Neuronal stem cell (in vitro differentiated cells): ENCODE results near the gene GLUD1.
"Not testable (repeated sequence)": the region's sequence is repeated elsewhere in the genome, so short reads cannot be mapped to it uniquely, and the experiment has no call there.

Experiments
- DNase-seq: peaks from one replicate; pipeline ENCODE4 v3.0.0-alpha.2; 2013; ENCODE audit warnings: low spot score
- H2AFZ ChIP-seq: one replicate; pipeline ENCODE4 v1.6.1; 2013; ENCODE audit warnings: mild to moderate bottlenecking, low read length, inconsistent platforms
- H2AK5ac ChIP-seq: 2 replicates; pipeline ENCODE4 v1.6.1; 2013; ENCODE audit warnings: low read depth, mild to moderate bottlenecking, inconsistent platforms, low read length, moderate library complexity, mixed read lengths
- H2BK120ac ChIP-seq: 2 replicates; pipeline ENCODE4 v1.6.1; 2013; ENCODE audit warnings: low read depth, mild to moderate bottlenecking, inconsistent platforms, low read length, moderate library complexity, mixed read lengths
- H2BK12ac ChIP-seq: one replicate; pipeline ENCODE4 v1.6.1; 2013; ENCODE audit warnings: low read length, inconsistent platforms
- H2BK15ac ChIP-seq: 2 replicates; pipeline ENCODE4 v1.6.1; 2013; ENCODE audit warnings: mild to moderate bottlenecking, low read length, inconsistent platforms, mixed read lengths
- H2BK5ac ChIP-seq: one replicate; pipeline ENCODE4 v1.6.1; 2013; ENCODE audit warnings: inconsistent platforms, mild to moderate bottlenecking, low read length, moderate library complexity
- H3K14ac ChIP-seq: one replicate; pipeline ENCODE4 v1.6.1; 2013; ENCODE audit warnings: low read length, inconsistent platforms
- H3K18ac ChIP-seq: 2 replicates; pipeline ENCODE4 v1.6.1; 2013; ENCODE audit warnings: low read length, inconsistent platforms
- H3K23ac ChIP-seq: 2 replicates; pipeline ENCODE4 v1.6.1; 2013; ENCODE audit warnings: low read depth, mild to moderate bottlenecking, mixed read lengths, low read length, inconsistent platforms; ENCODE audit not compliant: poor library complexity
- H3K27ac ChIP-seq: replicated peaks from 3 replicates; pipeline ENCODE4 v1.5.1; 2013; ENCODE audit warnings: low read length, inconsistent platforms
- H3K27me3 ChIP-seq, 3 experiments: 2 replicates each; pipeline ENCODE4 v1.6.1; 2013; ENCODE audit warnings: low read length in 3 of 3, mild to moderate bottlenecking in 2 of 3, inconsistent platforms in 1 of 3, low read depth in 1 of 3, mixed read lengths in 1 of 3, moderate library complexity in 1 of 3; ENCODE audit not compliant: control insufficient read depth in 3 of 3, insufficient read depth in 3 of 3
- H3K36me3 ChIP-seq, 2 donors: replicated peaks in 1 of 2; 2 replicates each; pipeline ENCODE4 v1.6.1; 2013; ENCODE audit warnings: low read length in 2 of 2; ENCODE audit not compliant: control insufficient read depth in 2 of 2, insufficient read depth in 2 of 2
- H3K4ac ChIP-seq: 2 replicates; pipeline ENCODE4 v1.6.1; 2013; ENCODE audit warnings: inconsistent platforms, mild to moderate bottlenecking, low read length, moderate library complexity
- H3K4me1 ChIP-seq, 2 donors: 1 replicate in 1 of 2; 2 replicates in 1 of 2; pipeline ENCODE4 v1.6.1; 2013; ENCODE audit warnings: low read length in 2 of 2, low read depth in 1 of 2; ENCODE audit not compliant: control insufficient read depth in 2 of 2, insufficient read depth in 1 of 2
- H3K4me2 ChIP-seq: one replicate; pipeline ENCODE4 v1.6.1; 2013; ENCODE audit warnings: mild to moderate bottlenecking, low read length, inconsistent platforms; ENCODE audit not compliant: insufficient read depth, poor library complexity, severe bottlenecking
- H3K4me3 ChIP-seq, 2 donors: 2 replicates each; pipeline ENCODE4 v1.5.1; 2013; ENCODE audit warnings: low read length in 2 of 2, mild to moderate bottlenecking in 2 of 2, inconsistent platforms in 1 of 2, moderate library complexity in 1 of 2
- H3K79me1 ChIP-seq: one replicate; pipeline ENCODE4 v1.6.1; 2013; ENCODE audit warnings: low read depth, mild to moderate bottlenecking, inconsistent platforms, low read length, moderate library complexity
- H3K9ac ChIP-seq: one replicate; pipeline ENCODE4 v1.6.1; 2013; ENCODE audit warnings: mild to moderate bottlenecking, low read depth, low read length, inconsistent platforms; ENCODE audit not compliant: poor library complexity
- H3K9me3 ChIP-seq, 2 donors: replicated peaks in 1 of 2; 2 replicates each; pipeline versions ENCODE3 to v1.6.1; 2013; ENCODE audit warnings: low read length in 2 of 2, mild to moderate bottlenecking in 2 of 2, inconsistent platforms in 1 of 2, low read depth in 1 of 2, mixed read lengths in 1 of 2, moderate library complexity in 1 of 2; ENCODE audit not compliant: control insufficient read depth in 2 of 2, insufficient read depth in 1 of 2
- H4K8ac ChIP-seq: one replicate; pipeline ENCODE4 v1.6.1; 2013; ENCODE audit warnings: low read depth, mild to moderate bottlenecking, inconsistent platforms, low read length, moderate library complexity
- H4K91ac ChIP-seq: one replicate; pipeline ENCODE4 v1.6.1; 2013; ENCODE audit warnings: low read length, low read depth, mild to moderate bottlenecking, inconsistent platforms; ENCODE audit not compliant: poor library complexity
- WGBS, 2 donors: extraction: QIAGEN DNeasy Blood & Tissue Kit; methylation state at CpG; one replicate each; pipeline ENCODE4 v1.1.7; 2013; ENCODE audit warnings: missing lambda C conversion rate in 2 of 2, mixed read lengths in 1 of 2; ENCODE audit not compliant: insufficient read length in 2 of 2, insufficient replicate concordance in 1 of 2; ENCODE audit errors: extremely low coverage in 2 of 2; 5-methylcytosine and 5-hydroxymethylcytosine counted together

GLUD1 gene

GRCh38 chr10:87082219-87082618 is 12.4 kb downstream of the GLUD1 start:
- not testable (repeated sequence) for H3K4me2 ChIP-seq, H3K23ac ChIP-seq, H3K14ac ChIP-seq, H2BK12ac ChIP-seq, H3K79me1 ChIP-seq, H2BK15ac ChIP-seq, H3K4me3 ChIP-seq, H4K8ac ChIP-seq, H2BK5ac ChIP-seq, H3K18ac ChIP-seq, DNase-seq, H2AK5ac ChIP-seq, H3K4me1 ChIP-seq, H2AFZ ChIP-seq, H3K4ac ChIP-seq, H3K27me3 ChIP-seq, H4K91ac ChIP-seq, H3K9ac ChIP-seq, H2BK120ac ChIP-seq
- H3K36me3 ChIP-seq, result peaks cover 2 to 39% of the 10 kb centered on the region in 2 donors
- WGBS, 2 donors, result no CpG with 5 or more reads among the region's 1 CpG
- H3K9me3 ChIP-seq, result peaks cover 3 to 14% of the 10 kb centered on the region in 2 donors
- peak overlapping the region; percentile 55 for H3K27ac ChIP-seq

GRCh38 chr10:87081574-87081973 is 13.1 kb downstream of the GLUD1 start:
- not testable (repeated sequence) for H3K27me3 ChIP-seq, H3K9ac ChIP-seq, H3K27ac ChIP-seq, H2AK5ac ChIP-seq, H3K9me3 ChIP-seq, DNase-seq, H3K4me1 ChIP-seq, H3K4me2 ChIP-seq, H3K23ac ChIP-seq, H2BK120ac ChIP-seq, H4K8ac ChIP-seq, H2BK12ac ChIP-seq, H4K91ac ChIP-seq, H3K79me1 ChIP-seq, H3K4me3 ChIP-seq, H2BK5ac ChIP-seq, H3K4ac ChIP-seq, H2AFZ ChIP-seq, H3K14ac ChIP-seq, H3K18ac ChIP-seq, H2BK15ac ChIP-seq
- no CpG with 5 or more reads among the region's 3 CpGs for WGBS, 2 donors
- H3K36me3 ChIP-seq, result peaks cover 2 to 35% of the 10 kb centered on the region in 2 donors

- not testable (repeated sequence) for H3K9ac ChIP-seq, H3K9me3 ChIP-seq, H3K27ac ChIP-seq, H2BK120ac ChIP-seq, H3K4me3 ChIP-seq, H3K79me1 ChIP-seq, DNase-seq, H3K4me1 ChIP-seq, H3K18ac ChIP-seq, H2BK15ac ChIP-seq, H2BK12ac ChIP-seq, H3K14ac ChIP-seq, H2AK5ac ChIP-seq, H4K8ac ChIP-seq, H3K4me2 ChIP-seq, H2AFZ ChIP-seq, H3K27me3 ChIP-seq, H3K23ac ChIP-seq, H2BK5ac ChIP-seq, H3K4ac ChIP-seq, H4K91ac ChIP-seq
- no CpG with 5 or more reads among the region's 31 CpGs for WGBS, 2 donors
- peaks cover 2 to 41% of the 10 kb centered on the region in 2 donors for H3K36me3 ChIP-seq
Observed at GRCh38 chr10:87080621-87081020, 14.0 kb downstream of the GLUD1 start.

- Histone ChIP-seq H2AFZ (no peak overlapping the region), H3K4ac (no peak overlapping the region), H3K27ac (no peak overlapping the region), H2BK120ac (no peak overlapping the region), H3K14ac (no peak overlapping the region), H2BK5ac (no peak overlapping the region), H2BK12ac (no peak overlapping the region), H3K36me3 (peaks cover 2 to 43% of the 10 kb centered on the region in 2 donors), H3K9me3 (peaks cover 3 to 9% of the 10 kb centered on the region in 2 donors), H4K91ac (no peak overlapping the region), H3K27me3 (no peaks in the 10 kb centered on the region), H3K18ac (peak overlapping the region; percentile 28), H3K4me3 (no peak overlapping the region), H4K8ac (no peak overlapping the region), H3K4me2 (no peak overlapping the region), H3K23ac (no peak overlapping the region), H3K4me1 (peaks cover 2 to 9% of the 10 kb centered on the region in 2 donors), H3K79me1 (peaks cover 3% of the 10 kb centered on the region), H2BK15ac (no peak overlapping the region), H2AK5ac (no peak overlapping the region), H3K9ac (no peak overlapping the region)
- no CpG with 5 or more reads among the region's 11 CpGs for WGBS, 2 donors
- no peak for DNase-seq
Observed at GRCh38 chr10:87079106-87079836, 15.4 kb downstream of the GLUD1 start.
